Measurements from ENCODE around the gene CGGBP1. TPM values are rescaled to one million over a fixed set of nuclear protein-coding genes. Genes with fewer than 3 reads are reported as not detected.

CGGBP1 gene
- total RNA-seq, 2 donors from 2014 or later: 48.9 to 57.6 TPM

GRCh38 chr3:88032245-88032644 is 26.6 kb downstream of the CGGBP1 start:
- no peak for DNase-seq (ENCODE audit: low spot score)
- TF ChIP-seq POLR2AphosphoS5 (IDR thresholded peaks at IDR 0.05): no peak
- no peak for TF ChIP-seq POLR2A (IDR thresholded peaks at IDR 0.05)
- no peak for TF ChIP-seq CTCF (IDR thresholded peaks at IDR 0.05)
- Histone ChIP-seq H3K4me1 (replicated peaks) (no peaks in the 10 kb centered on the region), H3K27ac (peak overlapping the region in 1 of 2 donors; percentile 47), H3K4me3 (peak overlapping the region in 1 of 2 donors; percentile 14), H3K27me3 (replicated peaks; ENCODE audit: insufficient read depth) (no peaks in the 10 kb centered on the region), H3K36me3 (no peaks in the 10 kb centered on the region), H3K9me3 (no peaks in the 10 kb centered on the region)
- WGBS: 15% methylated on average over 2 of the region's 2 CpGs
- intact Hi-C loops (cut with DNase I): no loop called here

GRCh38 chr3:88031642-88032077 is 27.1 kb downstream of the CGGBP1 start:
- H3K27me3 ChIP-seq (replicated peaks; ENCODE audit: insufficient read depth): no peaks in the 10 kb centered on the region
- no peaks in the 10 kb centered on the region for H3K4me1 ChIP-seq (replicated peaks)
- no peaks in the 10 kb centered on the region for H3K36me3 ChIP-seq
- DNase-seq (ENCODE audit: low spot score): no peak
- intact Hi-C loops (cut with DNase I): no loop called here
- TF ChIP-seq POLR2AphosphoS5 (IDR thresholded peaks at IDR 0.05): no peak
- no peak for TF ChIP-seq POLR2A (IDR thresholded peaks at IDR 0.05)
- TF ChIP-seq CTCF (IDR thresholded peaks at IDR 0.05): no peak
- H3K4me3 ChIP-seq: peak overlapping the region; percentile 0 to 14
- H3K9me3 ChIP-seq: no peaks in the 10 kb centered on the region
- 0% methylated on average over 1 of the region's 1 CpG for WGBS
- peak overlapping the region; percentile 20 to 47 for H3K27ac ChIP-seq

GRCh38 chr3:88030210-88030609 is 28.6 kb downstream of the CGGBP1 start:
- Histone ChIP-seq H3K27ac (no peak overlapping the region), H3K4me1 (replicated peaks) (no peaks in the 10 kb centered on the region), H3K27me3 (replicated peaks; ENCODE audit: insufficient read depth) (no peaks in the 10 kb centered on the region), H3K9me3 (no peaks in the 10 kb centered on the region), H3K36me3 (no peaks in the 10 kb centered on the region), H3K4me3 (no peak overlapping the region)
- DNase-seq (ENCODE audit: low spot score): no peak
- intact Hi-C loops (cut with DNase I): no loop called here
- no peak for TF ChIP-seq POLR2A (IDR thresholded peaks at IDR 0.05)
- no peak for TF ChIP-seq CTCF (IDR thresholded peaks at IDR 0.05)
- WGBS: 49% methylated on average over 3 of the region's 3 CpGs

GRCh38 chr3:88028876-88029275 is 29.9 kb downstream of the CGGBP1 start:
- Histone ChIP-seq H3K9me3 (no peaks in the 10 kb centered on the region), H3K27me3 (replicated peaks; ENCODE audit: insufficient read depth) (no peaks in the 10 kb centered on the region), H3K27ac (no peak overlapping the region), H3K4me3 (no peak overlapping the region), H3K4me1 (replicated peaks) (no peaks in the 10 kb centered on the region), H3K36me3 (no peaks in the 10 kb centered on the region)
- 98% methylated on average over 2 of the region's 2 CpGs for whole genome bisulfite sequencing
- no peak for DNase-seq (ENCODE audit: low spot score)
- TF ChIP-seq CTCF (IDR thresholded peaks at IDR 0.05): no peak
- TF ChIP-seq POLR2AphosphoS5 (IDR thresholded peaks at IDR 0.05): no peak
- no peak for TF ChIP-seq POLR2A (IDR thresholded peaks at IDR 0.05)
- intact Hi-C loops (cut with DNase I): no loop called here

- Histone ChIP-seq H3K9me3 (no peaks in the 10 kb centered on the region), H3K36me3 (no peaks in the 10 kb centered on the region), H3K4me3 (no peak overlapping the region), H3K27ac (no peak overlapping the region), H3K27me3 (replicated peaks; ENCODE audit: insufficient read depth) (no peaks in the 10 kb centered on the region), H3K4me1 (replicated peaks) (no peaks in the 10 kb centered on the region)
- no peak for TF ChIP-seq POLR2A (IDR thresholded peaks at IDR 0.05)
- DNase-seq (ENCODE audit: low spot score): no peak
- 83% methylated on average over 4 of the region's 4 CpGs for WGBS
- intact Hi-C loops (cut with DNase I): no loop called here
Observed at GRCh38 chr3:88025001-88025552, 33.7 kb downstream of the CGGBP1 start.
